Measurements from ENCODE around the gene NR4A3.

NR4A3 gene

GRCh38 chr9:99778308-99778707 is 43.4 kb upstream of the NR4A3 start:
- TF ChIP-seq RARB (CRISPR knock-in tag; IDR thresholded peaks at IDR 0.05) (no peak), GLIS3 (CRISPR knock-in tag; IDR thresholded peaks at IDR 0.05) (no peak), ESRRG (CRISPR knock-in tag; IDR thresholded peaks at IDR 0.05) (no peak), ZFP3 (CRISPR knock-in tag; IDR thresholded peaks at IDR 0.05) (no peak), SNAI2 (CRISPR knock-in tag; IDR thresholded peaks at IDR 0.05) (no peak), CSRNP3 (CRISPR knock-in tag; IDR thresholded peaks at IDR 0.05) (no peak), POU6F1 (CRISPR knock-in tag; IDR thresholded peaks at IDR 0.05; ENCODE audit: borderline replicate concordance, low read depth) (no peak), TSHZ2 (CRISPR knock-in tag; IDR thresholded peaks at IDR 0.05) (no peak), TOX (CRISPR knock-in tag; IDR thresholded peaks at IDR 0.05; ENCODE audit: borderline replicate concordance) (no peak), PPARA (CRISPR knock-in tag; IDR thresholded peaks at IDR 0.05; ENCODE audit: borderline replicate concordance) (no peak), CSDC2 (CRISPR knock-in tag; IDR thresholded peaks at IDR 0.05) (no peak), ZC3H10 (CRISPR knock-in tag; IDR thresholded peaks at IDR 0.05) (no peak), ZNF70 (CRISPR knock-in tag; IDR thresholded peaks at IDR 0.05) (no peak), CREB5 (CRISPR knock-in tag; IDR thresholded peaks at IDR 0.05; ENCODE audit: low read depth) (no peak), ARNTL (CRISPR knock-in tag; IDR thresholded peaks at IDR 0.05; ENCODE audit: borderline replicate concordance, low read depth) (no peak), BACH2 (CRISPR knock-in tag; IDR thresholded peaks at IDR 0.05; ENCODE audit: borderline replicate concordance) (no peak), OSR1 (CRISPR knock-in tag; IDR thresholded peaks at IDR 0.05) (no peak), PATZ1 (CRISPR knock-in tag; IDR thresholded peaks at IDR 0.05; ENCODE audit: borderline replicate concordance) (no peak), ISL1 (CRISPR knock-in tag; IDR thresholded peaks at IDR 0.05) (no peak)
- ATAC-seq: peak; percentile 100

GRCh38 chr9:99778836-99779235 is 42.8 kb upstream of the NR4A3 start:
- TF ChIP-seq POU6F1 (CRISPR knock-in tag; IDR thresholded peaks at IDR 0.05; ENCODE audit: borderline replicate concordance, low read depth) (no peak), TOX (CRISPR knock-in tag; IDR thresholded peaks at IDR 0.05; ENCODE audit: borderline replicate concordance) (no peak), CSDC2 (CRISPR knock-in tag; IDR thresholded peaks at IDR 0.05) (no peak), CSRNP3 (CRISPR knock-in tag; IDR thresholded peaks at IDR 0.05) (no peak), BACH2 (CRISPR knock-in tag; IDR thresholded peaks at IDR 0.05; ENCODE audit: borderline replicate concordance) (no peak), TSHZ2 (CRISPR knock-in tag; IDR thresholded peaks at IDR 0.05) (no peak), ZFP30 (CRISPR knock-in tag; IDR thresholded peaks at IDR 0.05) (no peak)

More at GRCh38 chr9:99778836-99779235, 42.8 kb upstream of the NR4A3 start:
- no peak for ATAC-seq

Measured in SK-N-SH treated with all-trans-retinoic acid at 6 μM for 48 hours (cell line).